Activated CD4-positive, alpha-beta T cell treated with anti-CD3 and anti-CD28 coated beads, Interleukin-2, amount 10 ng/mL, durations not matched to agents 24 days and 14 days (primary cell): ENCODE data around the gene ORAI2. TPM values are rescaled to one million over a fixed set of nuclear protein-coding genes. Genes with fewer than 3 reads are reported as not detected.

Source experiments
- DNase-seq: peaks from one replicate; pipeline ENCODE4 v3.0.0; 2022
- H3K27ac Mint-ChIP-seq: one replicate; pipeline ENCODE4 v1.8.0; 2022; ENCODE audit warnings: mild to moderate bottlenecking, mixed read lengths
- H3K27me3 Mint-ChIP-seq: one replicate; pipeline ENCODE4 v1.8.0; 2022; ENCODE audit warnings: mixed read lengths
- H3K36me3 Mint-ChIP-seq: one replicate; pipeline ENCODE4 v1.8.0; 2022; ENCODE audit warnings: low read depth, mild to moderate bottlenecking, mixed read lengths
- H3K4me1 Mint-ChIP-seq: one replicate; pipeline ENCODE4 v1.8.0; 2021; ENCODE audit warnings: mixed read lengths
- H3K4me3 Mint-ChIP-seq: one replicate; pipeline ENCODE4 v1.8.0; 2022; ENCODE audit warnings: mild to moderate bottlenecking, moderate library complexity, mixed read lengths
- H3K9me3 Mint-ChIP-seq: one replicate; pipeline ENCODE4 v1.8.0; 2021; ENCODE audit warnings: mixed read lengths
- intact Hi-C: fragments of 100-400 bp; cut with micrococcal nuclease; formaldehyde crosslinking; loops from one replicate; pipeline ENCODE4 v1.15.1; 2023
- total RNA-seq: library from RNA; stranded (reverse); gene quantifications from 2 replicates; pipeline ENCODE4 v1.2.3, GENCODE V29; 2022

The ORAI2 gene
- total RNA-seq, result 45.8 and 49.8 TPM in 2 replicates

- peak within 1 kb of the TSS; percentile 92 for H3K4me3 Mint-ChIP-seq
- no peaks in the 10 kb centered on the region for H3K9me3 Mint-ChIP-seq
- peak within 1 kb of the TSS; percentile 92 for H3K27ac Mint-ChIP-seq
- no peaks in the 10 kb centered on the region for H3K27me3 Mint-ChIP-seq
- intact Hi-C loops, result loop anchor here (1.0 kb wide), 1 partner anchor 8 kb away; no protein-coding TSS in a partner anchor
- peaks cover 25% of the 10 kb centered on the region for H3K36me3 Mint-ChIP-seq
- peaks cover 51% of the 10 kb centered on the region for H3K4me1 Mint-ChIP-seq
- peak; percentile 96 for DNase-seq
Measured at GRCh38 chr7:102433219-102434038, at the start of gene ORAI2. Gene ORAI2 (plus strand): TSS chr7:102433575. CDS start chr7:102438957, 5,382 bp downstream.

GRCh38 chr7:102387064-102387463 is 46.3 kb upstream of the ORAI2 start:
- no peak overlapping the region for H3K4me3 Mint-ChIP-seq
- no peaks in the 10 kb centered on the region for H3K27me3 Mint-ChIP-seq
- no peak overlapping the region for H3K27ac Mint-ChIP-seq
- H3K36me3 Mint-ChIP-seq, result peaks cover 19% of the 10 kb centered on the region
- no peaks in the 10 kb centered on the region for H3K9me3 Mint-ChIP-seq
- no peaks in the 10 kb centered on the region for H3K4me1 Mint-ChIP-seq
- intact Hi-C loops, result no loop called here
- DNase-seq, result no peak

GRCh38 chr7:102389810-102390209 is 43.6 kb upstream of the ORAI2 start:
- Mint-ChIP-seq H3K36me3 (peaks cover 24% of the 10 kb centered on the region), H3K27me3 (no peaks in the 10 kb centered on the region), H3K27ac (peak overlapping the region; percentile 45), H3K9me3 (no peaks in the 10 kb centered on the region), H3K4me1 (no peaks in the 10 kb centered on the region), H3K4me3 (no peak overlapping the region)
- intact Hi-C loops, result loop anchor here (1.0 kb wide), 1 partner anchor 111 kb away; no protein-coding TSS in a partner anchor
- DNase-seq, result no peak

GRCh38 chr7:102390697-102391484 is 42.5 kb upstream of the ORAI2 start:
- Mint-ChIP-seq H3K4me1 (peaks cover 5% of the 10 kb centered on the region), H3K27me3 (no peaks in the 10 kb centered on the region), H3K36me3 (peaks cover 27% of the 10 kb centered on the region), H3K9me3 (no peaks in the 10 kb centered on the region), H3K4me3 (no peak overlapping the region), H3K27ac (no peak overlapping the region)
- peak; percentile 90 for DNase-seq
- intact Hi-C loops, result loop anchor here (1.0 kb wide), 1 partner anchor 112 kb away; no protein-coding TSS in a partner anchor

- Mint-ChIP-seq H3K9me3 (no peaks in the 10 kb centered on the region), H3K4me1 (peaks cover 11% of the 10 kb centered on the region), H3K27me3 (no peaks in the 10 kb centered on the region), H3K4me3 (no peak overlapping the region), H3K36me3 (peaks cover 21% of the 10 kb centered on the region), H3K27ac (no peak overlapping the region)
- intact Hi-C loops, result no loop called here
- no peak for DNase-seq
Measured at GRCh38 chr7:102392330-102392729, 41.0 kb upstream of the ORAI2 start.

GRCh38 chr7:102393467-102393866 is 39.9 kb upstream of the ORAI2 start:
- Mint-ChIP-seq H3K27ac (no peak overlapping the region), H3K36me3 (peaks cover 24% of the 10 kb centered on the region), H3K27me3 (no peaks in the 10 kb centered on the region), H3K9me3 (no peaks in the 10 kb centered on the region), H3K4me3 (no peak overlapping the region), H3K4me1 (peaks cover 13% of the 10 kb centered on the region)
- intact Hi-C loops, result no loop called here
- DNase-seq, result no peak

- peak overlapping the region; percentile 92 for H3K4me3 Mint-ChIP-seq
- peaks cover 13% of the 10 kb centered on the region for H3K4me1 Mint-ChIP-seq
- H3K27ac Mint-ChIP-seq, result peak overlapping the region; percentile 29
- no peaks in the 10 kb centered on the region for H3K27me3 Mint-ChIP-seq
- intact Hi-C loops, result no loop called here
- DNase-seq, result no peak
- no peaks in the 10 kb centered on the region for H3K9me3 Mint-ChIP-seq
- H3K36me3 Mint-ChIP-seq, result peaks cover 34% of the 10 kb centered on the region
Measured at GRCh38 chr7:102395592-102395872, 37.8 kb upstream of the ORAI2 start.

GRCh38 chr7:102395873-102396709 is 37.3 kb upstream of the ORAI2 start, which contains the start of gene PRKRIP1:
Gene PRKRIP1 (plus strand): TSS chr7:102396363. CDS start chr7:102396412, 49 bp downstream.
- H3K4me1 Mint-ChIP-seq, result peaks cover 13% of the 10 kb centered on the region
- H3K9me3 Mint-ChIP-seq, result no peaks in the 10 kb centered on the region
- H3K27me3 Mint-ChIP-seq, result no peaks in the 10 kb centered on the region
- peak; percentile 95 for DNase-seq
- H3K27ac Mint-ChIP-seq, result peak within 1 kb of the TSS; percentile 87
- peak within 1 kb of the TSS; percentile 92 for H3K4me3 Mint-ChIP-seq
- H3K36me3 Mint-ChIP-seq, result peaks cover 37% of the 10 kb centered on the region
- intact Hi-C loops, result loop anchor here (1.0 kb wide), 3 partner anchors 30 to 68 kb away; partner anchors contain the start of genes ALKBH4 and LRWD1

GRCh38 chr7:102396710-102397019 is 36.7 kb upstream of the ORAI2 start:
- Mint-ChIP-seq H3K27ac (peak overlapping the region; percentile 87), H3K4me3 (peak overlapping the region; percentile 92), H3K27me3 (no peaks in the 10 kb centered on the region), H3K4me1 (peaks cover 13% of the 10 kb centered on the region), H3K9me3 (no peaks in the 10 kb centered on the region), H3K36me3 (peaks cover 38% of the 10 kb centered on the region)
- intact Hi-C loops, result loop anchor here (1.0 kb wide), 3 partner anchors 30 to 68 kb away; partner anchors contain the start of genes ALKBH4 and LRWD1
- DNase-seq, result no peak

- Mint-ChIP-seq H3K27ac (no peak overlapping the region), H3K4me3 (no peak overlapping the region), H3K9me3 (no peaks in the 10 kb centered on the region), H3K36me3 (peaks cover 38% of the 10 kb centered on the region), H3K27me3 (no peaks in the 10 kb centered on the region), H3K4me1 (peaks cover 13% of the 10 kb centered on the region)
- intact Hi-C loops, result no loop called here
- DNase-seq, result no peak
Measured at GRCh38 chr7:102398543-102398942, 34.8 kb upstream of the ORAI2 start.

- Mint-ChIP-seq H3K4me3 (no peak overlapping the region), H3K27ac (no peak overlapping the region), H3K36me3 (peaks cover 45% of the 10 kb centered on the region), H3K27me3 (no peaks in the 10 kb centered on the region), H3K4me1 (peaks cover 17% of the 10 kb centered on the region), H3K9me3 (no peaks in the 10 kb centered on the region)
- intact Hi-C loops, result no loop called here
- DNase-seq, result no peak
Measured at GRCh38 chr7:102400360-102400759, 33.0 kb upstream of the ORAI2 start.

GRCh38 chr7:102403563-102403962 is 29.8 kb upstream of the ORAI2 start:
- Mint-ChIP-seq H3K9me3 (no peaks in the 10 kb centered on the region), H3K36me3 (peaks cover 60% of the 10 kb centered on the region), H3K27me3 (no peaks in the 10 kb centered on the region), H3K4me1 (peaks cover 10% of the 10 kb centered on the region), H3K27ac (peak overlapping the region; percentile 20), H3K4me3 (no peak overlapping the region)
- no peak for DNase-seq
- intact Hi-C loops, result no loop called here
